Measurements from ENCODE around the gene PLEKHA8.

The PLEKHA8 gene

DNA sequence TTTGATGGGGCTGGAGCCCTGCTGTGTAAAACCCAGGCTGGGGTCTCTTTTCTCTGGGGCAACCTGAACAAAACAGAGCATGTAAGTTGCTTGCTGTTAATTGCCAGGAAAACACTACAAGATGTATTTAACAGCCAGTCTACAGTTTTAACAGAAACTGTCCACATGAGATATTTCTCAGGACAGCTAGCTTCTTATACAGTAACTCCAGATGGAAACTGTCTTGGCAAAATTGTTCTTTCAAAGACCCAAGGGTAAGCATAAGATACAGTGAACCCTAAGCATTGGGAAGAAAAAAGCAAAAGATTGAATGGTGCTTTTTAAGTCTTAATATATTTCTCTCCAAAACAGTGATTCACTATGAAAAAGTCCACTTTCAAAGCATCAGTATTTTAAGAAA, 9.8 kb upstream of the PLEKHA8 start:
- CTCF ChIA-PET = no interaction called here
- POLR2A ChIA-PET = no interaction called here
- no peak for DNase-seq (ENCODE audit: extremely low spot score)
- TF ChIP-seq BHLHE40 (IDR thresholded peaks at IDR 0.05; ENCODE audit: borderline replicate concordance) (no peak), HDGF (IDR thresholded peaks at IDR 0.05; ENCODE audit: borderline replicate concordance) (no peak), SP1 (IDR thresholded peaks at IDR 0.05) (no peak), ARNT (IDR thresholded peaks at IDR 0.05) (no peak), SUZ12 (IDR thresholded peaks at IDR 0.05) (no peak)

DNA sequence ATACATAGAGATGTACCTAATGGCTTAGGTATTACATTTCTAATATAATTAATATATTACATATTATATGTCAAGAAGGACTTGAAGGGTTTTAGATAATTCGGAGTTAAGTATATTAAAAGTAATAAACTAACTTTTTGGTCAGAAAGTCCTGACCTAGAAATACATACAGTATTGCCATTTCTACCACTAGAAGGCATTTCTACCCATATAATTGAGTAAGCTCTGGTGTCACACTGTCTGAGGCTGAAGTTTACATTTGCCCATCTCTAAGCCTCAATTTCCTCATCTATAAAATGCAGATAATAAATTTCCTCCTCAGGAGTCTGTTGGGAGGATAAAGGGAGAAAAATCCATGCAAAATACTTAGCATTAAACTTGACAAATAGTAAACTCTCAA, 8.8 kb upstream of the PLEKHA8 start:
- ChIA-PET POLR2A (no interaction called here), CTCF (no interaction called here)
- TF ChIP-seq HDGF (IDR thresholded peaks at IDR 0.05; ENCODE audit: borderline replicate concordance) (no peak), ARNT (IDR thresholded peaks at IDR 0.05) (no peak), SP1 (IDR thresholded peaks at IDR 0.05) (no peak), NFRKB (IDR thresholded peaks at IDR 0.05) (no peak), BHLHE40 (IDR thresholded peaks at IDR 0.05; ENCODE audit: borderline replicate concordance) (no peak), FOXA1 (IDR thresholded peaks at IDR 0.05) (no peak), FOXK2 (IDR thresholded peaks at IDR 0.05) (no peak), ELF4 (IDR thresholded peaks at IDR 0.05) (no peak), L3MBTL2 (conservative IDR thresholded peaks at IDR 0.05) (no peak), LEF1 (IDR thresholded peaks at IDR 0.05; ENCODE audit: borderline replicate concordance) (no peak), CTBP1 (IDR thresholded peaks at IDR 0.05; ENCODE audit: borderline replicate concordance) (no peak), FOXM1 (IDR thresholded peaks at IDR 0.05; ENCODE audit: borderline replicate concordance) (no peak), SUZ12 (IDR thresholded peaks at IDR 0.05) (no peak), TARDBP (IDR thresholded peaks at IDR 0.05) (no peak), ZNF384 (IDR thresholded peaks at IDR 0.05) (no peak)
- TF ChIP-seq, protein P1, sequence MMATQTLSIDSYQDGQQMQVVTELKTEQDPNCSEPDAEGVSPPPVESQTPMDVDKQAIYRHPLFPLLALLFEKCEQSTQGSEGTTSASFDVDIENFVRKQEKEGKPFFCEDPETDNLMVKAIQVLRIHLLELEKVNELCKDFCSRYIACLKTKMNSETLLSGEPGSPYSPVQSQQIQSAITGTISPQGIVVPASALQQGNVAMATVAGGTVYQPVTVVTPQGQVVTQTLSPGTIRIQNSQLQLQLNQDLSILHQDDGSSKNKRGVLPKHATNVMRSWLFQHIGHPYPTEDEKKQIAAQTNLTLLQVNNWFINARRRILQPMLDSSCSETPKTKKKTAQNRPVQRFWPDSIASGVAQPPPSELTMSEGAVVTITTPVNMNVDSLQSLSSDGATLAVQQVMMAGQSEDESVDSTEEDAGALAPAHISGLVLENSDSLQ (IDR thresholded peaks at IDR 0.05) = no peak
- DNase-seq (ENCODE audit: extremely low spot score) = no peak

DNA sequence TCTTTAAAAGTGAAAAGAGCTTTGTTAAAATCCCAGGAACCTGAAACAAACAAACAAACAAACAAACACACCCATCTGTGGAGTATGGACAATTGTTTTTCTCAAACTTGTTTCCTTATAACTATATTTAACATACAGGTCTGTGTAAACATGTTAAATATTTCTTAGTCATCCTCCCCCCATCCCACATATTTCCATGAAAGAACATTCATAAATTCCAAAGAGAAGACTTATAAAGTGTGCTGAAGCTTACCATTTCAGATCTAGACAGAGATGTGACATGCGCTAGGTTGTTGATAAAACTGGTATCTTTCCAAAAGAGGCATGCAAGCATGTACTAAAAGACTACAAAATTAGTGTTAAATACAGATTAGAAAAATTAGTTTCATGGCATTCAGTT, 8.3 kb upstream of the PLEKHA8 start:
- no peak for TF ChIP-seq ZNF384 (IDR thresholded peaks at IDR 0.05)
- no peak for TF ChIP-seq SP1 (IDR thresholded peaks at IDR 0.05)
- no peak for TF ChIP-seq FOXA1 (IDR thresholded peaks at IDR 0.05)
- no peak for TF ChIP-seq HDGF (IDR thresholded peaks at IDR 0.05; ENCODE audit: borderline replicate concordance)
- TF ChIP-seq TARDBP (IDR thresholded peaks at IDR 0.05) = no peak
- TF ChIP-seq FOXM1 (IDR thresholded peaks at IDR 0.05; ENCODE audit: borderline replicate concordance) = no peak
- no peak for TF ChIP-seq L3MBTL2 (conservative IDR thresholded peaks at IDR 0.05)
- no peak for TF ChIP-seq NFRKB (IDR thresholded peaks at IDR 0.05)
- no peak for TF ChIP-seq SUZ12 (IDR thresholded peaks at IDR 0.05)
- ChIA-PET CTCF (no interaction called here), POLR2A (no interaction called here)
- DNase-seq (ENCODE audit: extremely low spot score) = no peak

DNA sequence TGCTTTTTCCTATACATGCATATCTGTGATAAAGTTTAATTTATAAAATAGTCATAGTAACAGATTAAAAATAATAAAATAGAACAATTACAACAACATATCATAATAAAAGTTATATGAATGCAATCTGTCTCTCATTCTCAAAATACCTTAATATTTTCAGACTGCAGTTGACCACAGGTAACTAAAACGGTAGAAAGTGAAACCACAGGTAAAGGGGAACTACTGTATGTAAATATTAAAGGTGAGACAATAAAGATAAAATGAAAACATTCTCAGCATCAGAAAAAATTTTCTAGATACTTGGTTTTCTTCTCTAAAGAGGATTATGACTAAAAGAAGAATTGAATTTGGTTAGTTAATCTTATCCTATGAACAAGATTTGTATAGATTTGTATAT, 7.7 kb upstream of the PLEKHA8 start:
- POLR2A ChIA-PET = no interaction called here
- CTCF ChIA-PET = no interaction called here
- TF ChIP-seq NFRKB (IDR thresholded peaks at IDR 0.05) (no peak), SUZ12 (IDR thresholded peaks at IDR 0.05) (no peak), FOXA1 (IDR thresholded peaks at IDR 0.05) (no peak), ZNF384 (IDR thresholded peaks at IDR 0.05) (no peak), ARNT (IDR thresholded peaks at IDR 0.05) (no peak), FOXM1 (IDR thresholded peaks at IDR 0.05; ENCODE audit: borderline replicate concordance) (no peak), HDGF (IDR thresholded peaks at IDR 0.05; ENCODE audit: borderline replicate concordance) (no peak), LEF1 (IDR thresholded peaks at IDR 0.05; ENCODE audit: borderline replicate concordance) (no peak), ELF4 (IDR thresholded peaks at IDR 0.05) (no peak)
- TF ChIP-seq, protein P1 (IDR thresholded peaks at IDR 0.05) = no peak
- no peak for DNase-seq (ENCODE audit: extremely low spot score)

DNA sequence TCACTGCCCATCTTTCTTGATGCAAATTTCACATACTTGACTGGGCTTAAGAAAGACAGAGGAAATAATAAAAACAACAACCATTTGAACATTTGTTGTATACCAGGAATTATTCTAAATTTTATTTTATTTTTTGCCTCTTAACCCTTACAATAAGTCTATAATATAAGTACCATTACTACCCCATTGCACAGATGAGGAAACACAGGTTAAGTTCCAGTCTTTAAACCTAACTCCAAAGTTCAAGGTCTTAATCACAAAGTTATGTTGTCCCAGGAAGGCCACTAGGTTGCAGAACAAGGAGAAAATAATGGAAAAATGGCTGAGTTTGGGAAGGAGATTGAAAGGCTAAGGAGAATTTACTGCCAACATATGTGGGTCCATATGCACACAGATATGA, 5.2 kb upstream of the PLEKHA8 start:
- DNase-seq (ENCODE audit: extremely low spot score) = no peak
- POLR2A ChIA-PET = no interaction called here
- CTCF ChIA-PET = interaction anchor here (0.7 kb wide), 1 partner anchor 17 kb away, joined by 6 read pairs; no protein-coding TSS in a partner anchor
- no peak for TF ChIP-seq BHLHE40 (IDR thresholded peaks at IDR 0.05; ENCODE audit: borderline replicate concordance)

DNA sequence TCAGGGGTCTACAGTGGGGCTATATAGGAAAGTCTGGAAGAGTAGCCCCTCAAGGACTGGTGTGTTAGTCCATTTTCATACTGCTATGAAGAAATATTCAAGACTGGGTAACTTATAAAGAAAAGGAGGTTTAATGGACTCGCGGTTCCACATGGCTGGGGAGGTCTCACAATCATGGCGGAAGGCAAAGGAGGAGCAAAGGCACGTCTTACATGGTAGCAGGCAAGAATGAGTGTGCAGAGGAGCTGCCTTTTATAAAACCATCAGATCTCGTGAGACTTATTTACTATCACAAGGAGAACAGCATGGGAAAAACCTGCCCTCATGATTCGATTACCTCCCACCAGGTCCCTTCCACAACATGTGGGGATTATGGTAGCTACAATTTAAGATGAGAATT, 4.7 kb upstream of the PLEKHA8 start:
- ChIA-PET POLR2A (no interaction called here), CTCF (no interaction called here)
- no peak for TF ChIP-seq LEF1 (IDR thresholded peaks at IDR 0.05; ENCODE audit: borderline replicate concordance)
- TF ChIP-seq SP1 (IDR thresholded peaks at IDR 0.05) = no peak
- no peak for TF ChIP-seq ARNT (IDR thresholded peaks at IDR 0.05)
- no peak for TF ChIP-seq TARDBP (IDR thresholded peaks at IDR 0.05)
- TF ChIP-seq FOXM1 (IDR thresholded peaks at IDR 0.05; ENCODE audit: borderline replicate concordance) = no peak
- TF ChIP-seq, protein P1 (IDR thresholded peaks at IDR 0.05) = no peak
- no peak for TF ChIP-seq L3MBTL2 (conservative IDR thresholded peaks at IDR 0.05)
- TF ChIP-seq BHLHE40 (IDR thresholded peaks at IDR 0.05; ENCODE audit: borderline replicate concordance) = no peak
- TF ChIP-seq SUZ12 (IDR thresholded peaks at IDR 0.05) = no peak
- TF ChIP-seq ELF4 (IDR thresholded peaks at IDR 0.05) = no peak
- TF ChIP-seq FOXK2 (IDR thresholded peaks at IDR 0.05) = no peak
- TF ChIP-seq ZNF384 (IDR thresholded peaks at IDR 0.05) = no peak
- no peak for TF ChIP-seq CTBP1 (IDR thresholded peaks at IDR 0.05; ENCODE audit: borderline replicate concordance)
- TF ChIP-seq HDGF (IDR thresholded peaks at IDR 0.05; ENCODE audit: borderline replicate concordance) = no peak
- TF ChIP-seq NFRKB (IDR thresholded peaks at IDR 0.05) = no peak
- no peak for TF ChIP-seq FOXA1 (IDR thresholded peaks at IDR 0.05)
- no peak for DNase-seq (ENCODE audit: extremely low spot score)
